OCI-LY3 (cell line): Measurements from ENCODE around the gene CALHM4.

Experiments used
- EZH2phosphoT487 ChIP-seq: fragments of 200-600 bp; shearing (Covaris generic); IDR thresholded peaks from 2 replicates; pipeline ENCODE4 v1.6.1; 2018; ENCODE audit warnings: antibody characterized with exemption, mixed run types, low read depth
- TF ChIP-seq, protein P1 (sequence below): fragments of 200-600, 300-600 bp; sonication (generic); IDR thresholded peaks from 2 replicates; pipeline ENCODE4 v1.5.1; 2014; ENCODE audit warnings: antibody characterized with exemption, low read length, low read depth

DNA sequence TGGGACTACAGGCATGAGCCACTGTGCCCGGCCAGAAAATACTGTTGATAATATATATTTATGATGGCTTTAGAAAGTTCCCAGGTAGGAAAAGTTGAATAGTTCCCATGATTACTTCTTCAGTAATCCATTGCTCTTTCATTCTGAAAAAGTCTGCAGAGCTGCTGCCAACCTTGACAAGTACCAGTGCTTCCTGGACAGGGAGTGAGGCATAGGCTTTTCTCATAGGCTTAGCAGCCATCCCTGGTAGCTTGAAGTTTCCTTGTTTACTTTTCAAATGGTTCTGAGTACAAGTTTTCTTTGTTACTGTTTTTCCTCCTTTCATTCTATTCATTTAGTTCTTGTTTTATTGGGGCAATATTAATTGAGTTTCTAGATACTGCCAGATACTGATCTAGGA, 25.6 kb downstream of the CALHM4 start:
- TF ChIP-seq, protein P1, sequence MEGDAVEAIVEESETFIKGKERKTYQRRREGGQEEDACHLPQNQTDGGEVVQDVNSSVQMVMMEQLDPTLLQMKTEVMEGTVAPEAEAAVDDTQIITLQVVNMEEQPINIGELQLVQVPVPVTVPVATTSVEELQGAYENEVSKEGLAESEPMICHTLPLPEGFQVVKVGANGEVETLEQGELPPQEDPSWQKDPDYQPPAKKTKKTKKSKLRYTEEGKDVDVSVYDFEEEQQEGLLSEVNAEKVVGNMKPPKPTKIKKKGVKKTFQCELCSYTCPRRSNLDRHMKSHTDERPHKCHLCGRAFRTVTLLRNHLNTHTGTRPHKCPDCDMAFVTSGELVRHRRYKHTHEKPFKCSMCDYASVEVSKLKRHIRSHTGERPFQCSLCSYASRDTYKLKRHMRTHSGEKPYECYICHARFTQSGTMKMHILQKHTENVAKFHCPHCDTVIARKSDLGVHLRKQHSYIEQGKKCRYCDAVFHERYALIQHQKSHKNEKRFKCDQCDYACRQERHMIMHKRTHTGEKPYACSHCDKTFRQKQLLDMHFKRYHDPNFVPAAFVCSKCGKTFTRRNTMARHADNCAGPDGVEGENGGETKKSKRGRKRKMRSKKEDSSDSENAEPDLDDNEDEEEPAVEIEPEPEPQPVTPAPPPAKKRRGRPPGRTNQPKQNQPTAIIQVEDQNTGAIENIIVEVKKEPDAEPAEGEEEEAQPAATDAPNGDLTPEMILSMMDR = no peak
- TF ChIP-seq EZH2phosphoT487 = no peak
